ENCODE results near the gene ACOXL.

- TF ChIP-seq POLR2A (IDR thresholded peaks at IDR 0.05; ENCODE audit: low read depth, low read length) (no peak), PAX5 (IDR thresholded peaks at IDR 0.05; ENCODE audit: insufficient read depth, low read length, severe bottlenecking) (no peak), SPI1 (IDR thresholded peaks at IDR 0.05; ENCODE audit: low read depth, low read length) (no peak)
These were observed 292.9 kb downstream of the ACOXL start for GRCh38 chr2:111025288-111025687.
